Mesodermal cell (in vitro differentiated cells): ENCODE results near the gene DRC7.

Experiments used
- H3K27ac ChIP-seq: 2 replicates; pipeline ENCODE4 v1.7.0; 2013; ENCODE audit warnings: mild to moderate bottlenecking, low read depth, low read length, moderate library complexity; ENCODE audit not compliant: severe bottlenecking
- H3K36me3 ChIP-seq: 2 replicates; pipeline ENCODE4 v1.7.1; 2013; ENCODE audit warnings: mild to moderate bottlenecking, low read length, moderate library complexity; ENCODE audit not compliant: control insufficient read depth, insufficient read depth
- H3K4me1 ChIP-seq: one replicate; pipeline ENCODE4 v1.7.1; 2013; ENCODE audit warnings: mild to moderate bottlenecking, low read length; ENCODE audit not compliant: insufficient read depth, control insufficient read depth, poor library complexity, severe bottlenecking
- H3K4me3 ChIP-seq: 2 replicates; pipeline ENCODE4 v1.7.0; 2013; ENCODE audit warnings: low read length, control low read depth, mild to moderate bottlenecking; ENCODE audit not compliant: insufficient read depth, poor library complexity, severe bottlenecking; ENCODE audit errors: extremely low read depth
- H3K9me3 ChIP-seq: 2 replicates; pipeline ENCODE4 v1.7.1; 2013; ENCODE audit warnings: mild to moderate bottlenecking, low read length, moderate library complexity; ENCODE audit not compliant: control insufficient read depth
- WGBS, 2 experiments: methylation state at CpG; one replicate each; pipeline ENCODE4 v1.1.5; 2013; ENCODE audit warnings: missing lambda C conversion rate in 2 of 2; ENCODE audit not compliant: insufficient coverage in 2 of 2; 5-methylcytosine and 5-hydroxymethylcytosine counted together

The DRC7 gene

GRCh38 chr16:57679767-57680482 lies 14.7 kb upstream of the DRC7 start:
- Histone ChIP-seq H3K27ac (no peak overlapping the region), H3K36me3 (no peaks in the 10 kb centered on the region), H3K4me3 (no peak overlapping the region), H3K9me3 (no peaks in the 10 kb centered on the region), H3K4me1 (peaks cover 16% of the 10 kb centered on the region)
- 100% methylated on average over 1 to 2 of the region's 7 CpGs for WGBS, 2 experiments

GRCh38 chr16:57680842-57681375 lies 13.7 kb upstream of the DRC7 start:
- Histone ChIP-seq H3K4me1 (peaks cover 9% of the 10 kb centered on the region), H3K4me3 (no peak overlapping the region), H3K9me3 (no peaks in the 10 kb centered on the region), H3K36me3 (no peaks in the 10 kb centered on the region), H3K27ac (no peak overlapping the region)
- 100% methylated on average over 1 to 3 of the region's 5 CpGs for WGBS, 2 experiments

GRCh38 chr16:57681950-57682728 lies 12.5 kb upstream of the DRC7 start:
- WGBS, 2 experiments: 95 to 96% methylated on average over 11 to 13 of the region's 13 CpGs
- Histone ChIP-seq H3K36me3 (no peaks in the 10 kb centered on the region), H3K9me3 (no peaks in the 10 kb centered on the region), H3K4me1 (no peaks in the 10 kb centered on the region), H3K4me3 (no peak overlapping the region), H3K27ac (no peak overlapping the region)

- no peaks in the 10 kb centered on the region for H3K9me3 ChIP-seq
- H3K36me3 ChIP-seq: no peaks in the 10 kb centered on the region
- 87 to 93% methylated on average over 5 to 7 of the region's 11 CpGs for WGBS, 2 experiments
- H3K4me1 ChIP-seq: no peaks in the 10 kb centered on the region
- peak overlapping the region; percentile 16 for H3K27ac ChIP-seq
- H3K4me3 ChIP-seq: no peak overlapping the region
These were observed 11.6 kb upstream of the DRC7 start for GRCh38 chr16:57682809-57683635.

- 89 to 96% methylated on average over 8 to 16 of the region's 18 CpGs for WGBS, 2 experiments
- Histone ChIP-seq H3K4me1 (no peaks in the 10 kb centered on the region), H3K4me3 (no peak overlapping the region), H3K9me3 (no peaks in the 10 kb centered on the region), H3K36me3 (no peaks in the 10 kb centered on the region), H3K27ac (no peak overlapping the region)
These were observed 10.7 kb upstream of the DRC7 start for GRCh38 chr16:57683636-57684545.

- WGBS, 2 experiments: 93 to 100% methylated on average over 7 to 8 of the region's 8 CpGs
- Histone ChIP-seq H3K4me3 (no peak overlapping the region), H3K36me3 (no peaks in the 10 kb centered on the region), H3K4me1 (no peaks in the 10 kb centered on the region), H3K9me3 (no peaks in the 10 kb centered on the region), H3K27ac (no peak overlapping the region)
These were observed 9.8 kb upstream of the DRC7 start for GRCh38 chr16:57684626-57685358.

- Histone ChIP-seq H3K4me1 (no peaks in the 10 kb centered on the region), H3K4me3 (no peak overlapping the region), H3K9me3 (no peaks in the 10 kb centered on the region), H3K36me3 (no peaks in the 10 kb centered on the region), H3K27ac (no peak overlapping the region)
- WGBS, 2 experiments: 78 to 100% methylated on average over 4 to 5 of the region's 11 CpGs
These were observed 9.0 kb upstream of the DRC7 start for GRCh38 chr16:57685633-57686032.

- no peaks in the 10 kb centered on the region for H3K4me1 ChIP-seq
- H3K4me3 ChIP-seq: no peak overlapping the region
- no peaks in the 10 kb centered on the region for H3K9me3 ChIP-seq
- H3K36me3 ChIP-seq: no peaks in the 10 kb centered on the region
- no peak overlapping the region for H3K27ac ChIP-seq
- WGBS, 2 experiments: 76 to 100% methylated on average over 2 to 3 of the region's 4 CpGs
These were observed 8.0 kb upstream of the DRC7 start for GRCh38 chr16:57686577-57686976.

- 93 to 100% methylated on average over 2 to 3 of the region's 3 CpGs for WGBS, 2 experiments
These were observed 7.2 kb upstream of the DRC7 start for GRCh38 chr16:57687363-57687929.

More at GRCh38 chr16:57687363-57687929, 7.2 kb upstream of the DRC7 start:
- Histone ChIP-seq H3K4me3 (no peak overlapping the region), H3K27ac (no peak overlapping the region), H3K36me3 (no peaks in the 10 kb centered on the region), H3K4me1 (no peaks in the 10 kb centered on the region), H3K9me3 (no peaks in the 10 kb centered on the region)
